ENCODE measurements around the gene FER.
"Not testable (repeated sequence)": the region's sequence is repeated elsewhere in the genome, so short reads cannot be mapped to it uniquely, and the experiment has no call there.

FER gene

DNA sequence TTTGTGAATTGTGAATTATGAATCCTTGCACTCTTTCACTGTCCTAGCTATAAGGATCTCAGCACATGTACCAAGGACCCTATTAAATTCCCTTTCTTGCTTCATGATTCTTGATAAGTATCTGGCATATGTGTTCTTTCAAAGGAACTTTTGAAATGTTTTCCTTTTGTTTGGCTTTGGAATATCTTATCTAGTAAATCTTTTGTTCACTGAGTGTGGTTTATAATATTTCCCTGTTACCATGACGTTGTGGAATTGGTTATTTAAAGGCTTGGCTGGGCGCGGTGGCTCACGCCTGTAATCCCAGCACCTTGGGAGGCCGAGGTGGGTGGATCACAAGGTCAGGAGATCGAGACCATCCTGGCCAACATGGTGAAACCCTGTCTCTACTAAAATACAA, 151.5 kb downstream of the FER start:
- DNase-seq, result not testable (repeated sequence)

DNA sequence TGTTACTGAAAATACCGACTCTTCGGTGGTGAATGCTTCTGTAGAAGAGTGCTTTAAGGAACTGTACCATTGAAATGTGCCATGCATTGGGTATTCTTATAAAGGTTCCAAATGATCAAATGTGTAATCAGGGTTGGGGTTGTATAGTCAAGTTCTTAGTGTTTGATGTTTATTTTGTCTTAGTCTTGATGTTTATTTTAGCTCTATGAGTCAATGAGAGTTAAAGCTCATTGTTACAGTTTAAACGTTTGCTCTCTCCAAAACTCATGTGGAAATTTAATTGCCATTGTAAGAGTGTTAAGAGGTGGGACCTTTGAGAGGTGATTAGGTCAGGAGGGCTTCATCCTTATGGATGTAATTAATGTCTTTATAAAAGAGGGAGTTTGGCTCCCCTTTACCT, 153.0 kb downstream of the FER start:
- DNase-seq, result no peak

DNA sequence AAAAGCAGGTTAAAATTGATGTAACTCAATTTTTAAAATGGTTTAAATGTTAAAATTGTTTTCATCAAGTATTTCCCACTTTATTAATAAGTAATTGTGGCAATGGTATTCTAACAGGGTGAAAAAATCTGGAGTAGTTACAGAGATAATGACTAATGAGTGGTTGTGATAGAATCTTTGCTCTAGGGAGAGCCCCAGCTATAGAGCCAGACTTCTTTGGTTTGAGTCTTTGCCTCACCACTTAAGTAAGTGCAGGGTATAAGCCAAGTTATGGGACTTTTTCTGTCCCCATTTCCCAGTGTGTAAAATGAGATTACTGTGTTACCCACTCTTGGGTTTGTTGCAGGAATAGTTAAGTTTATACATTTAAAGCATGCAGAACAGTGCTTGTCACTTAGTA, 158.1 kb downstream of the FER start:
- DNase-seq, result no peak

DNA sequence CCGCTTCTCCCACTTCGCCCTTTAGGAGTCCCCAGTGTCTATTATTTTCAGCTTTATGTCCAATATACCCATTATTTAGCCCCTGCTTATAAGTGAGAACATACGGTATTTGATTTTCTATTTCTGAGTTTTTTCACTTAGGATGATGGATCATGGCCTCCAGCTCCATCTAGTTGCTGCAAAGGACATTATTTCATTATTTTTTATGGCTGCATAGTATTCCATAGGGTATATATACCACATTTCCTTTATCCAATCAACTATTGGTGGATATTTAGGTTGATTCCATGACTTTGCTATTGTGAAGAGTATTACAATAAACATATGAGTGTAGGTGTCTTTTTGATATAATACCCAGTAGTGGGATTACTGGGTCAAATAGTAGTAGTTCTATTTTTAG, 162.9 kb downstream of the FER start:
- DNase-seq, result no peak

DNA sequence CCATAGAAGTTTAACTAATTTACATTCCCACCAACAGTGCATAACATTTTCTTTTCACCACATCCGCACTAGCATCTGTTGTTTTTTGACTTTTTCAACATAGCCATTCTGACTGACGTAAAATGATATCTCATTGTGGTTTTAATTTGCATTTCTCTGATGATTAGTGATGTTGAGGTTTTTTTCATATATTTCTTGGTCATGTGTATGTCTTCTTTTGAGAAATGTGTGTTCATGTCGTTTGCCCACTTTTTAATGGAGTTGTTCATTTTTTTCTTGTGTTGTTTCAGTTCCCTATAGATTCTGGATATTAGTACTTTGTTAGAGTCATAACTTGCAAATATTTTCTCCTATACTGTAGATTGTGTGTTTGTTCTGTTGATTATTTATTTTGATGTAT, 163.4 kb downstream of the FER start:
- DNase-seq, result no peak

DNA sequence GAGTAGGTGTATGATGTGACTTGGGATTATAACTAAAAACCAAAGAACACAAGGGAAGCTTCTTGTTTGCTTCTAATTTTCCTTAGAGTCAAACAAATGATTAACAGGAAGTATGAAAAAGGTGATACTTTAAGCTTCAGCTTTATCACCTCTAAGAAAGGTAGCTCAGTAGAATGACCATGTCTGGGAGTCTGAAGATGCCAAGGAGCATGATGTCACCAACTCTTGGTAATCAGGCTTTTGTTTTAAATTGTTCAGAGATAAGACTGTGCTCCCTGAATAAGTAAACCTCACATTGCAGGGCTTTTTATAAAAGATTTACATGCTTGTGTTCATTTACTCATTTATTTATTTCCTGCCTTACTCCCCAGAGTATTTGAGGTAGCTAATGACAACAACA, 169.9 kb downstream of the FER start:
- DNase-seq, result no peak

DNA sequence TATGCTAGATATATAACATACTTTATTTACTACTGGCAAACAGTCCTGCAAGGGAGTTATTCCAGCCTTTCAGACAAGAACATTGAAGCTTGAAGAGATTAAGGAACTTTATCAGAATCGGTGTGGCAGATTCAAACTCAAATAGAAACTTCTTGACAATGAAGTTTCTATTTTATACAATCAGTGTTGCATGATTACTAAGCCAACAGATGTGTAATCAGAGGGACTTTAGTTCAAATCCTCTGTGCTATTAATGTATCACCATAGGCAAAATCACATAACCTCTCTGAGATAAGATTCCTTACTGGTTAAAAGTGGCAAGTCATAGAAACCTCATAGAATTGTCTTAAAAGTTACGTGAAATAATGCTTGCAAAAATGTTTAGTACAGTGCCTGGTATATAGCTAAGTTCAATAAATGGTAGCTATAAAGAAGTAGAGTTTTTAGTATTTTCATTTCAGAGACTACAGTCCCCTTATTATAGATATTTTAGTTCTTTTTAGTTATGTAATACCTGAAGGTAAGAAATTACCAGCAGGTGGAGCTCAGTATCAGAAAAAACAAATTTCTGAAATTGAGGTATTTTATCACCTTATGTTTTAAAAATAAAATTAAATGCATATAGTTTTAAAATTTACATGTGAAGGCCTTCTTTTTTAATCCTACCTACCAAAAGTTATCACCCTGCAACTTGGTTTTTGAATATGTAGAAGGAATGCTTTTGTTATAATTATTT, 172.1 kb downstream of the FER start:
- peak in 1 of 6 experiments; percentile 2 for DNase-seq

DNA sequence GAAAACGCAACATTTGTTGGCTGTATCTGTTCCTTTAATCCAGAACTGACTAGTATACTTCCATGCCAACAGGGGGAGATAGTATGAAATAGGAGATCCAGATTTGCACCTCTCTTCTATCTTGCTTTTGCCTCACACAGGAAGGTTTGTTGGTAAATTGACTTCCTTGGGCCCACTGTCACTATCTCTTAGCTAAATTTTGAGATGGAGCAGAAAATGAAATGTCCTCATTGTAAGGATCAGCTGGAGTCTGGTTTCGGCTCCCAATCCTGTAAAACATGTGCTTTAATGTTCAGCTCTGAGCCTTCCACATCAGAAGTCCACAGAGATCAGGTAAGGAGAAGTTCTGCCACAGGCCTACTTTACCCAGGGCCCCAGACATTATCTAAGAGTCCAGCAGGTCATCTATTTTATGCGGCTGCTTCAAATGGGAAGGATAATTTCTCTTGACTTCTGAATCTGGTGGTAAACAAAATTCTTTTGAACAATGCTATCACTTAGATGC, 176.8 kb downstream of the FER start:
- DNase-seq, result no peak

DNA sequence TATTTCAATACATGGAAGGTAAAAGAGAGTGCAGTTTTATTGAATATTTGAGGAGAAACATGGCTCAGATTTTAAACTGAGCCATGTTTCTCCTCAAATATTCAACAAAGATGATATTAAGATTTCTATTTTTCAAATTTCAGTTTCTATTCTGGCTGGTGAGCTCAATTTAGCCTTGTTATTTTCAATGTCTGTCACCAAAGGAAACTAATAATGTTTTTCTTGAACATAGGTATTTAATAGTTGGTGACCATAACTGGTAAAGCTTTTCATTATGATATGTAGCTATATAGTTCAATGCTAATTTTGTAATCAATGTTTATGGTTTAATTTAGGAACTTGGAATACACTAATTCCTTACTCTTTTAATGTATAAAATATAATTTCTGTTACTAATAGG, 177.4 kb downstream of the FER start:
- no peak for DNase-seq

DNA sequence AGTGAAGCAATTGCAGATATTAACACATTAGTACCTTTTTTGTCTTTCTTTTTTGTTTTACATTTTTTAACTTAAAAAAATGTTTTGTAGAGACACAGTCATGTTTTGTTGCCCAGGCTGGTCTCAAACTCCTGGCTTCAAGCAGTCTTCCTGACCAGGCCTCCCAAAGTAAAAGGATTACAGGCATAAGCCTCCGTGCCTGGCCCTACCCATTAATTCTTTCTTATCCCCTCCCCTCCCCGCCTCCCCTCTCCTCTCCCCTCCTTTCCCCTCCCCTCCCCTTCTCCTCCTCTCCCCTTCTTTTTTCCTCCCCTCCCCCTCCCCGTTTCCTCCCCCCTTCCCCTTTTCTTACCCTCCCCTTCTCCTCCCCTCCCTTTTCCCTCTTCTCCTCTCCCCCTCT, 182.4 kb downstream of the FER start:
- no peak for DNase-seq

DNA sequence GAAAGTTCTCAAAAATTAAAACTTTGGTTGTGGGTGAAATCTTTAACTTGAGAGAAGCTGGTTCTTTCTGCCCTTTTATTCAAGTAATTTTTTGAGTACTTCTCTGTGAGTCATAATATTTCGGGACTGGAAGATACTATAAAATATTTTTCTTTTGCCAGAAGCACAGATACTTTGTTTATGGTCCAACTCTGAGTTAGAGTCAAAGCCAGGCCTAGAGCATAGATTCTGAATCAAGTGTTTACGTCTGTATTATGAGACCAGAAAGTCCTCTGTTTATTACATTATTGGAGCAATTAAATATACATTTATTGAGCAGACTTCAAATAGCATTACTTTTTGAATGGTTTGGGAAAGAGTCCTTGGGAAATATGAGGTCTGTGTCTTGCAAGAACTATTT, 187.9 kb downstream of the FER start:
- no peak for DNase-seq

DNA sequence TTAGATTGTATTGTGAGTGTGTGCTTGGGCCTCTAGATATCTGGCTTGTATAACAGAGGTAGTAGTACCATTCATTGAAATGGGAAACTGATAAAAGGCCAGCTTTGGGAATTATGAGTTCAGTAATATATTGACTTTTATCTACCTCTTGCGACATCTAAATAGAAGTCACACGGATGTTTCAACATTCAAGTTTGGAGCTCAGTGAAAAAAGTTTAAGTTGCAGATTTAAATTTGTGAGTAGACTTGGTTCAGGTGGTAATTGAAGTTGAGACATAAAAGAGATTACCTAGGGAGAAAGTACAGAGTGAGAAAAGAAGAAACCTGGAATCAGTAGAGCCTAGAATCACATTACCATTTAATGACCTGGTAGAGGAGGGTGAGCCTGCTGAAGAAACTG, 189.5 kb downstream of the FER start:
- no peak for DNase-seq

DNA sequence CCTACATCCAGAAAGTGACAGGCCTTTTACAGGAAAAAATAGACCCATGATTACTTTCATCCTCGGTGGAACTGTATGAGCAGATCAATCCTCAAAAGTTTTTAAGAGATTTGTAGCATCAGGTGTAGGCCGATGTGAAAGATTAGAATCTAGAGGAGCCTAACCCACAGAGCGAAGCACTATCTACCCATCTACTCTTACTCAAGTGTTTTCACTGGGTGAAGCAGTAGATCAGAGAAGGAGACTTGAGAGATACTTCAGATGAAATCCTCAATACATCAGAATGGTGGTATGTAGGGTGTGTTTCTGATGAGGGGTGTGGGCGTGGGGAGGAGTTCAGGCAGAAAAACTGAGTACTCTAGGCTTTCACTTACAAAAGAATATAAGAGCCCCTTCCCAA, 192.8 kb downstream of the FER start:
- DNase-seq, result no peak

DNA sequence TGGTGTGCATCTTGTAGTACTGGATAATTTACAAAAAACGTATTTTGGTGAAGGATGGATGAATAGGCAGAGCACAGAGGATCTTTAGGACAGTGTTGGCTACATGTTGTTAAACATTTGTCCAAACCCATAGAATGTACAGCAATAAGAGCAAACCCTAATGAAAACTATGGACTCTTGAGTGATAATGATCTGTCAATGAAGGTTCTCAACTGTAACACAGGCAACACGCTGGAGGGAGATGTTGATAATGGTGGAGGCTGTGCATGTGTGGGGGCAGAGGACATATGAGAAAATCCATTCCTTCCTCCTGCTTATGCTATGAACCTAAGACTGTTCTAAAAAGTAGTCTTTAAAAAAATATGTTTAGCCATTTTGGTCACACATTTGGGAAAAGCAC, 194.0 kb downstream of the FER start:
- DNase-seq, result no peak

DNA sequence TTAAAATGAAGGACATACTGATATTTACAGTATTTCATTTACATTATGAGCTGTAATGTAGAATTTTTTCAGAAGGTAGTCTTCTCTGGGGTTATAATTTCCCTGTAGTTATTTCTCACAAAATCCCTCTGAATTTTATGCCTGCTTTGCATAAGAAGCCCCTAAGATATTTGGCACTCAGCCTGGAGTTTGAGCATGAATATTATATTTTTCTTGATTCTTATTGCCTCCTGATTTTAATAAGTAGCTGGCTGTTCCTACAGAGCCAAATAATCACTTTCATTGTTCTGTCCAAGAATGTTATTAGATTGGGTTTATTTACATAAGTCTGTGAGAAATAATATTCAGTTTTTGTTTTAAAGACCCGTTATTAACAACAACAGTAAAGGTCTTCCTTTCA, 195.0 kb downstream of the FER start:
- no peak for DNase-seq

DNA sequence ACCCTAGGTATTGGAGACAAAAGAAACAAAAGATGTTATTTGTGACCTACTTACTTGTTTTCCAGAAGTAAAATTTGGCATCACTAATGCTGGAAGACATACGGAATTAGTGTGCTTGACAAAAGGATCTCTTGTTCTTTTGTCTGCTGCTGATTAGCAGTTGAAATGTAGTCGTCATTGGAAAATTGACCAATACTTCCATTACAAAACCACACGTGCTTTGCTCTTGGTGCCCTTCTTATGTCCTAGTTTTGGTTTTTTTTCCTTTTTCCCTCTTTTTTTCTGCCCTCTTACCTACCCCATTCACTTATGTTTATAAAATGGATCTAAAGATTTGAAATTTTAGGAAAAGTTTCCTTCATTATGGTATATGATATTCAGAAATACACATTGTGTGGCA, 197.4 kb downstream of the FER start:
- no peak for DNase-seq

DNA sequence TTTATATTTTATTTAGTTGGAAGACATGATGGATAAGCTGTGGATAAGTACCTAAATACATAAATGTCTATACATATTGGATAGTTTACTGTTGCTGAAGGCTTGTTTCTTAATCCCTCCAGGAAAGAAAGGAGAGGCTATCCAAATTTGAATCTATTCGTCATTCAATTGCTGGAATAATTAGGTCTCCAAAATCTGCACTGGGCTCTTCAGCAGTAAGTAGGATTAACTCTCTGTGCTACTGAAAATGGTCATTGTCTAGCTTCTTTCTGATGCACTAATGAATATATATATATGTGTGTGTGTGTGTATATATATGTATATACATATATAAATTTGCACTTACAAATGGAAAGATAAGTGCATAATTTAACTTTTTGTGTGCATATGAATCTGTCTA, 198.3 kb downstream of the FER start:
- no peak for DNase-seq

DNA sequence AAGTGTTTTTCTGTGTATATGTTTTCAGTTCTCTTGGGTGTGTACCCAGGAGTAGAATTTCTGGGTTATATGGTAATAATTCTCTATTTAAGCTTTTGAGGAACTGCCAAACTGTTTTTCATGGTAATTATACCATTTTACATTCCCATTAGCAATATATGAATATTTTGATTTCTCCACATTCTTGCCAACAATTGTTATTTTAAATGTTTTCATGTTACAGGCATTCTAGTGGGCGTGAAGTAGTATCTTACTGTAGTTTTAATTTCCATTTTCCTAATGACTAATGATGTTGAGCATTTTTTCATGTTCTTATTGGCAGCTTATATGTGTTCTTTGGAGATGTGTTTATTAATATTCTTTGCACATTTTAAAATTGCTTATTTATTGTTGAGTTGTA, 199.5 kb downstream of the FER start:
- no peak for DNase-seq

DNA sequence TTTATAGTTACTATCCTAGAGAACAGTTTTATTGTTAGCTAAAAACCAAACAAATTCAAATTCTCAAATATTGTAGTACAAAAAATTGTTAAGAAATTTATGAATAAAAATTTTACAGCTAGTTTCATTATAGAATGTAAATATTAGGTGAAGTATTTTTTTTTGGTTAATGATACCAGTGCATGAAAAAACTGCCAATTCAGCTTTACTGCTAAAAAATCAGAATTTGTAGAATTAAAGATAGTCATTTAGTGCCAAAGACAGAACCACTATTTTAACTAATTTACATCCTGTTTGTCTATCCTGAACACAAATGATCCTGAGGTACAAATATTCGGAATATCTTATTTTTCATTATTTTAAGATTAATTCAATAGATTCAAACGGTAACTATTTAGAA, 202.6 kb downstream of the FER start:
- no peak for DNase-seq

DNA sequence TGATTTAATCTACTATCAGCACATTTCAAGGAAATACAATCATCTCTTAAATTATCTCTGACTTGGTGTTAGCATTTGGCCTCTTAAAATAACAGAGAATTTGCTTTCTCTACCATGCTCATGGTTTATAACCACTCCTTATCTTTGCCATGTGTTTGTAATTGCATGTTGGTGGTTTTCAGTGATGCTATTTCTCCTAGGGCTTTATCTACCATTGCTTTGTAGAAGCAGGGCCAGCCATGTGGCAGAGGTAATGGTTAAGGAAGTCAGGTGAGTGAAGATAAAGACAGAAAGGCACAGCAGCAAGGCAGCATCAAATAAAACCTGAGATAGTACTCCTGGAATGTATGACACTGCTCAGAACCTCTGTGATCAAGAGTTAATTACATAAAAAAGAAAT, 206.2 kb downstream of the FER start:
- no peak for DNase-seq

DNA sequence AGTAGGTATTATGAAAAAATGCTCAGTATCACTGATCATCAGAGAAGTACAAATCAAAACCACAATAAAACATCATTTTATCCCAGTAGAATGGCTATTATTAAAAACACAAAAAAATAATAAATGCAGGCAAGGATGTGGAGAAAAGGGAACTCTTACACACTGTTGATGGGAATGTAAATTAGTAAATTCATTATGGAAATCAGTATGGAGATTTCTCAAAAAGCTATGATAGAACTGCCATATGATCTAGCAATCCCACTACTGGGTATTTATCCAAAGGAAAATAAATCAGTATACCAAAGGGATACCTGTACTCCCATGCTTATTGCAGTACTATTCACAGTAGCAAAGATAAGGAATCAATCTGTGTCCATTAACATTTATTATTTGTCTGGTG, 209.6 kb downstream of the FER start:
- no peak for DNase-seq

DNA sequence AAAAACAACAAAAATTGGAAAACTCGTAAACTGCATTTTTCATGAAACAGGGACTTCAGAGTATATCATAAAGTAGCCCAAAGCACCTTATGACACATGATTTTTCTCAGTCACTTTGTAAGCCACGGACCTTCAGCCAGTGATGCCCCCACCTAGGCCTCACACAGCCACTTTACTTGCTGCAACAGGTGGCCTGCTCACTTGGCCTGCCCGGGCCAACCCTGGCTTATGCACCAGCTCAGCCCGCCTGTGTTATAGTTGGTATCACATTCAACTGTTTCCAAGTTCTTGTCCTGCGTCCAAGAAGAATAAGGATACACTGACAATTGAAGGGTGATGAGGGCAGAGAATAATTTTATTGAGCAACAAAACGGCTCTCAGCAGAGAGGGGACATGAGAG, 219.2 kb downstream of the FER start:
- DNase-seq, result no peak

DNA sequence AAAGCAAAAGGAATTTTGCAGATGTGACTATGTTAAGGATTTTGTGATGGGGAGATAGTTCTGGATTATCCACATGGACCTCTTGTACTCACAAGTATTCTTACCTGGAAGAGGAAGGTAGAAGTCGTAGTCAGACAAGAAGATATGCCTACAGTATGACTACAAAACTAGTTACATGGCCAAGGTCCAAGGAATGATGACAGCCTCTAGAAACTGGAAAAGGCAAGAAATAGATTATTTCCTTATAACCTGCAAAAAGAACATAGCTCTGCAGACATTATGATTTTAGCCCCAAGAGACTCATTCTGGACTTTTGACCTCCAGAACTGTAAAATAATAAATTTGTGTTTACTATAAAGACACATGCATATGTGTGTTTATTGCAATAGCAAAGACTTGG, 226.9 kb downstream of the FER start:
- DNase-seq, result no peak

DNA sequence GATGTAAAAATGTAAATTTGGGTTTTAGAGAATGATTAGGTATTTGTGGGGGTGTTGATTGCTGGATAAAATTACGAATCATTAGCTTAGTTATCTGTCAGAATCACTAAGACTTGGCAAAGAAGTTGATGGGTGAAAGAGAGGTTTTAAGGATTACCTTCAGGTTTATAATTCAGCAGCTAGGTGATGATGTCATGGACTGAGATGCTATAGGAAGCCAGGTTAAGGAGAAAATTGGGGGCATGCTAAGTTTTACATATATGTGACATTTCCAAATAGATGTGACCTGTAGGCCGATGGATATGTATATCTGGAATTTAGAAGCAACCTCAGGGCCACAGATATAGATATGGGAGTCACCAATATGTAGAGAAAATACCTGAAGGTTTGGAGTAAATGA, 228.0 kb downstream of the FER start:
- DNase-seq, result no peak

DNA sequence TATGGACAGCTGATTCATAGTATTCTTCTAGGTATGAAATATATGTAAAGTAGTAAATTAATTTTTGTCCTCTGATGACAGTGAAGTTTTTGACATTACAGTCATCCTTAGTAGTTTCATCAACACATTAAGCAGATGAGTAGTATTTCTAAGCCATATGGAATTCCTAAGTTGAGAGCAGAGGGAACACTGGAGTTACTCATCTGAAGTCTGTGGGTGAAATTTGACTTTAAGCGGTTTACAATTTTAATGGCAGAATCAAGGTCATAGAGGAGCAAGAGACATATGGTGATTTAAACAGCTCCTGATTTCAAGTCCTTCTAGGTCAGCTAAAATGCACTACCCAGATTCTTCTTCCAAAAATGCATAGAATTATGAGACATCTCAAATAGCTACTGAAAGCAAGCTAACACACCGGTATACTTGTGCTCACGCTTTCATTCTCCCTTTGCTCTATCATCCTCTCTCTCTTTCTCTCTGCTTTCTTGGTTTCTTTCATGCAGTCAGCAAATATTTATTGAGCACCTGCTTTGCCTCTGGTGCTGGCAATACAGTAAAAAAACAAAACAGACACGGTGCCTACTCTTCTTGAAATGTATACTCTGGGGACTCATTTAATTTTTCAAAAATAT, 235.9 kb downstream of the FER start:
- DNase-seq, result no peak

All from stimulated activated naive CD4-positive, alpha-beta T cell (primary cell).